Breast epithelium (tissue), 4 donors: ENCODE data around the gene IL13RA1. TPM values are rescaled to one million over a fixed set of nuclear protein-coding genes. Genes with fewer than 3 reads are reported as not detected.
"Not testable (repeated sequence)": the region's sequence is repeated elsewhere in the genome, so short reads cannot be mapped to it uniquely, and the experiment has no call there.

Experiments
- DNase-seq, 2 donors: peaks; one replicate each; pipeline ENCODE4 v3.0.0-alpha.2; 2019; ENCODE audit warnings: low spot score in 2 of 2
- H3K27ac ChIP-seq, 2 donors: fragments of 200-600 bp; sonication (generic) in 1 of 2; one replicate each; pipeline ENCODE4 v1.5.1; 2016 to 2019; ENCODE audit warnings: mild to moderate bottlenecking in 1 of 2
- H3K27me3 ChIP-seq, 2 donors: fragments of 200-600 bp; sonication (generic) in 1 of 2; one replicate each; pipeline versions ENCODE4 v1.5.1 to v1.6.0; 2017 to 2019; ENCODE audit warnings: control low read depth in 1 of 2, mild to moderate bottlenecking in 1 of 2
- H3K36me3 ChIP-seq: fragments of 200-600 bp; one replicate; pipeline ENCODE4 v1.5.1; 2019
- H3K4me1 ChIP-seq, 2 donors: fragments of 200-600 bp; sonication (generic); one replicate each; pipeline ENCODE4 v1.5.1; 2016 to 2019; ENCODE audit warnings: control low read depth in 1 of 2
- H3K4me3 ChIP-seq, 3 donors: fragments of 200-600 bp; sonication (generic); 1 replicate in 2 of 3; 2 replicates in 1 of 3; pipeline ENCODE4 v1.5.1; 2016 to 2019; ENCODE audit warnings: mild to moderate bottlenecking in 3 of 3, moderate library complexity in 2 of 3
- H3K9me3 ChIP-seq, 2 donors: fragments of 200-600 bp; sonication (generic) in 1 of 2; one replicate each; pipeline ENCODE4 v1.5.1; 2016 to 2019; ENCODE audit warnings: control low read depth in 1 of 2
- CTCF ChIP-seq, 3 donors: fragments of 450-650 bp; IDR thresholded peaks; one replicate each; pipeline ENCODE4 v1.5.1; 2016 to 2017; ENCODE audit warnings: antibody characterized with exemption in 3 of 3, mild to moderate bottlenecking in 3 of 3, moderate library complexity in 3 of 3
- POLR2A ChIP-seq: fragments of 450-650 bp; IDR thresholded peaks from one replicate; pipeline ENCODE4 v1.6.1; 2016; ENCODE audit warnings: antibody characterized with exemption, mild to moderate bottlenecking, moderate library complexity
- POLR2AphosphoS5 ChIP-seq, 3 donors: sonication (generic); formaldehyde crosslinking; IDR thresholded peaks; one replicate each; pipeline ENCODE4 v1.6.1; 2017; ENCODE audit warnings: antibody characterized with exemption in 3 of 3
- intact Hi-C: fragments of 100-400 bp; cut with DNase I; formaldehyde crosslinking; loops from one replicate; pipeline ENCODE4 v1.15.1; 2023; ENCODE audit warnings: low total_unique reads
- total RNA-seq, 3 donors: library from RNA; depleted of rRNA; stranded (reverse); fragments of >200 nt; gene quantifications; one replicate each; pipeline ENCODE4 v1.1.0, GENCODE V29; 2016

IL13RA1 gene
- total RNA-seq, 3 donors from 2014 or later: 71.4 to 80.8 (median 77.4) TPM

- intact Hi-C loops: no loop called here
- no peak for DNase-seq
- H3K27ac ChIP-seq: no peak overlapping the region
These were observed 12.9 kb upstream of the IL13RA1 start for GRCh38 chrX:118714521-118714920.

GRCh38 chrX:118715917-118716316, 11.5 kb upstream of the IL13RA1 start:
- H3K27ac ChIP-seq, DNase-seq, H3K4me3 ChIP-seq, H3K4me1 ChIP-seq, H3K27me3 ChIP-seq, H3K9me3 ChIP-seq, H3K36me3 ChIP-seq, intact Hi-C loops: not testable (repeated sequence)

More at GRCh38 chrX:118714521-118714920, 12.9 kb upstream of the IL13RA1 start:
- Histone ChIP-seq H3K27me3 (no peaks in the 10 kb centered on the region), H3K4me3 (no peak overlapping the region), H3K36me3 (no peaks in the 10 kb centered on the region), H3K9me3 (no peaks in the 10 kb centered on the region), H3K4me1 (no peaks in the 10 kb centered on the region)
- TF ChIP-seq POLR2AphosphoS5 (IDR thresholded peaks at IDR 0.05) (no peak), POLR2A (no peak), CTCF (IDR thresholded peaks at IDR 0.05) (no peak)

GRCh38 chrX:118716833-118717232, 10.6 kb upstream of the IL13RA1 start:
- H3K27ac ChIP-seq, H3K4me3 ChIP-seq, intact Hi-C loops, DNase-seq, H3K27me3 ChIP-seq, H3K9me3 ChIP-seq, H3K4me1 ChIP-seq, H3K36me3 ChIP-seq: not testable (repeated sequence)

GRCh38 chrX:118717678-118718391, 9.6 kb upstream of the IL13RA1 start:
- intact Hi-C loops: no loop called here
- H3K4me3 ChIP-seq: no peak overlapping the region
- no peaks in the 10 kb centered on the region for H3K36me3 ChIP-seq
- DNase-seq: no peak
- TF ChIP-seq POLR2A (no peak), POLR2AphosphoS5 (IDR thresholded peaks at IDR 0.05) (no peak), CTCF (IDR thresholded peaks at IDR 0.05) (no peak)
- H3K27me3 ChIP-seq: no peaks in the 10 kb centered on the region
- H3K27ac ChIP-seq: no peak overlapping the region
- no peaks in the 10 kb centered on the region for H3K9me3 ChIP-seq
- no peaks in the 10 kb centered on the region for H3K4me1 ChIP-seq

GRCh38 chrX:118718737-118719136, 8.7 kb upstream of the IL13RA1 start:
- H3K4me1 ChIP-seq: no peaks in the 10 kb centered on the region
- H3K9me3 ChIP-seq: no peaks in the 10 kb centered on the region
- H3K27me3 ChIP-seq: no peaks in the 10 kb centered on the region
- H3K27ac ChIP-seq: no peak overlapping the region
- H3K36me3 ChIP-seq: no peaks in the 10 kb centered on the region
- DNase-seq: no peak
- H3K4me3 ChIP-seq: no peak overlapping the region
- intact Hi-C loops: no loop called here
- no peak for TF ChIP-seq POLR2A

GRCh38 chrX:118720058-118720707, 7.2 kb upstream of the IL13RA1 start:
- Histone ChIP-seq H3K9me3 (no peaks in the 10 kb centered on the region), H3K4me1 (no peaks in the 10 kb centered on the region), H3K27ac (no peak overlapping the region), H3K4me3 (no peak overlapping the region), H3K27me3 (no peaks in the 10 kb centered on the region), H3K36me3 (no peaks in the 10 kb centered on the region)
- intact Hi-C loops: no loop called here
- TF ChIP-seq POLR2AphosphoS5 (IDR thresholded peaks at IDR 0.05) (no peak), POLR2A (no peak), CTCF (IDR thresholded peaks at IDR 0.05) (no peak)
- DNase-seq: no peak
